ENCODE data around the gene DPEP1. TPM values are rescaled to one million over a fixed set of nuclear protein-coding genes. Genes with fewer than 3 reads are reported as not detected.

DPEP1 gene
- total RNA-seq (10 to 100 TPM in 1 of 7 donors, 1 to 10 TPM in 5, under 1 TPM in 1; 0.57 to 39.5 (median 4.0) TPM), polyA plus RNA-seq (1 to 10 TPM in 1 of 3 donors, under 1 TPM in 2; 0.33 to 2.0 (median 0.83) TPM)
- long read RNA-seq, donor 1: 0 reads
- long read RNA-seq, donor 2, partial matches to known transcripts: 19 of 33 reads
- long read RNA-seq, donor 2, other reads (novel, unspliced or antisense): 12 of 33 reads

- 43 to 63% (median 56%) methylated on average over 13 to 19 of the region's 19 CpGs for WGBS, 5 donors
Measured at GRCh38 chr16:89613231-89613953, at the start of gene DPEP1. DPEP1 (plus strand) TSS chr16:89613642; CDS start chr16:89630411, 16,769 bp downstream.

DNA sequence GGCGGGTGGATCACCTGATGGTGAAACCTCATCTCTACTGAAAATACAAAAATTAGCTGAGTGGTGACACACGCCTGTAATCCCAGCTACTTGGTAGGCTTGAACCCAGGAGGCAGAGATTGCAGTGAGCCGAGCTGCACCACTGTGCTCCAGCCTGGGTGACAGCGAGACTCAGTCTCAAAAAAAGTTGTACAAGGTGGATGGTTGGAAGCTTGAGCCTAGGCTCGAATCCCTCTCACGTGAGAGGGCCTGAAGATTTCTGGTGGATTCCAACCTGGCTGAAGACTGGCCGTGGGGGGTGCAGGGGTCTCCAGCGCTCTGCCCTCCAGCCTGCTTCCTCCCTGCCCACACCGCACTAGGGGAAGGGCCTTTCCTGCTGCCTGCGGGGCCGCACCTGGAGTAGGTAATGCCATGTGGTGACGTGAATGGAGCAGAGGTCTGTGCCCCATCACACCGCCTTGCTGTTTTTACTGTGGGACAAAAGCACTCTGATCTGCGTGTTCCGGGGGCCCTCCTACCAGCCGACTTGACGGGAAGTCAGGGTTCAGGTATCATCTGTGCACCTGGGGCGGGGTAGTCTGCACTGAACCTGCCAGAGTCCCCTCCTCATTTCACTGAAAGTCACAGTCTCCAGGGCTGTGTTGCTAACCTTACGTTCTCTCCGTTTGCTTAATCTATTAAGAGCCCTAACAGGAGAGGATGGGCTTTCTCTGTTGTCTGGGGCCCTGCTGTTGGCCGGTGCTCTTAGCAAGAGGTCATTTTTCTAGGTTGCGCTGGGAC, 48.8 kb upstream of the DPEP1 start:
- Histone ChIP-seq H3K27ac (no peak overlapping the region), H3K36me3 (peaks cover 0 to 43% (median 36%) of the 10 kb centered on the region in 6 donors), H3K27me3 (replicated peaks in 1 of 7) (peaks cover 0 to 12% (median 0%) of the 10 kb centered on the region in 7 donors), H3K4me3 (no peak overlapping the region), H3K4me1 (peaks cover 27 to 64% (median 57%) of the 10 kb centered on the region in 6 donors), H3K9me3 (no peaks in the 10 kb centered on the region)
- intact Hi-C loops (cut with DNase I; ENCODE audit: low total_unique reads): no loop called here
- WGBS, 5 donors: 63 to 84% (median 71%) methylated on average over 21 to 22 of the region's 22 CpGs
- TF ChIP-seq POLR2AphosphoS5 (IDR thresholded peaks at IDR 0.05) (peak; percentile 59 to 67 (median 60)), CTCF (IDR thresholded peaks at IDR 0.05 in 8 of 11, conservative IDR thresholded peaks at IDR 0.05 in 3 of 11) (no peak)
- DNase-seq: no peak

More at GRCh38 chr16:89613231-89613953, at the start of gene DPEP1:
- Histone ChIP-seq H3K36me3 (no peaks in the 10 kb centered on the region), H3K4me3 (no peak within 1 kb of the TSS), H3K9me3 (peaks cover 0 to 4% (median 0%) of the 10 kb centered on the region in 8 donors), H3K27me3 (replicated peaks in 1 of 7) (peaks cover 0 to 12% (median 0%) of the 10 kb centered on the region in 7 donors), H3K4me1 (peaks cover 0 to 29% (median 13%) of the 10 kb centered on the region in 6 donors), H3K27ac (no peak within 1 kb of the TSS)
- DNase-seq: no peak
- peak in 1 of 3 donors; percentile 47 for TF ChIP-seq POLR2AphosphoS5 (IDR thresholded peaks at IDR 0.05)
- TF ChIP-seq POLR2A (IDR thresholded peaks at IDR 0.05): no peak
- intact Hi-C loops (cut with DNase I; ENCODE audit: low total_unique reads): no loop called here

- peaks cover 0 to 43% (median 36%) of the 10 kb centered on the region in 6 donors for H3K36me3 ChIP-seq
- no peak for DNase-seq
- WGBS, 5 donors: 31 to 86% (median 36%) methylated on average over 1 to 3 of the region's 3 CpGs
- H3K4me3 ChIP-seq: peak overlapping the region in 1 of 8 donors; percentile 52
- peaks cover 0 to 17% (median 3%) of the 10 kb centered on the region in 7 donors for H3K27me3 ChIP-seq (replicated peaks in 1 of 7)
- H3K27ac ChIP-seq: peak overlapping the region in 2 of 8 donors; percentile 5 to 19
- no peak for TF ChIP-seq POLR2A (IDR thresholded peaks at IDR 0.05)
- no peak for TF ChIP-seq CTCF (IDR thresholded peaks at IDR 0.05 in 8 of 11, conservative IDR thresholded peaks at IDR 0.05 in 3 of 11)
- no peak for TF ChIP-seq POLR2AphosphoS5 (IDR thresholded peaks at IDR 0.05)
- H3K9me3 ChIP-seq: no peaks in the 10 kb centered on the region
- peaks cover 27 to 60% (median 55%) of the 10 kb centered on the region in 6 donors for H3K4me1 ChIP-seq
- intact Hi-C loops (cut with DNase I; ENCODE audit: low total_unique reads): no loop called here
Measured at GRCh38 chr16:89565256-89565505, 48.3 kb upstream of the DPEP1 start.

DNA sequence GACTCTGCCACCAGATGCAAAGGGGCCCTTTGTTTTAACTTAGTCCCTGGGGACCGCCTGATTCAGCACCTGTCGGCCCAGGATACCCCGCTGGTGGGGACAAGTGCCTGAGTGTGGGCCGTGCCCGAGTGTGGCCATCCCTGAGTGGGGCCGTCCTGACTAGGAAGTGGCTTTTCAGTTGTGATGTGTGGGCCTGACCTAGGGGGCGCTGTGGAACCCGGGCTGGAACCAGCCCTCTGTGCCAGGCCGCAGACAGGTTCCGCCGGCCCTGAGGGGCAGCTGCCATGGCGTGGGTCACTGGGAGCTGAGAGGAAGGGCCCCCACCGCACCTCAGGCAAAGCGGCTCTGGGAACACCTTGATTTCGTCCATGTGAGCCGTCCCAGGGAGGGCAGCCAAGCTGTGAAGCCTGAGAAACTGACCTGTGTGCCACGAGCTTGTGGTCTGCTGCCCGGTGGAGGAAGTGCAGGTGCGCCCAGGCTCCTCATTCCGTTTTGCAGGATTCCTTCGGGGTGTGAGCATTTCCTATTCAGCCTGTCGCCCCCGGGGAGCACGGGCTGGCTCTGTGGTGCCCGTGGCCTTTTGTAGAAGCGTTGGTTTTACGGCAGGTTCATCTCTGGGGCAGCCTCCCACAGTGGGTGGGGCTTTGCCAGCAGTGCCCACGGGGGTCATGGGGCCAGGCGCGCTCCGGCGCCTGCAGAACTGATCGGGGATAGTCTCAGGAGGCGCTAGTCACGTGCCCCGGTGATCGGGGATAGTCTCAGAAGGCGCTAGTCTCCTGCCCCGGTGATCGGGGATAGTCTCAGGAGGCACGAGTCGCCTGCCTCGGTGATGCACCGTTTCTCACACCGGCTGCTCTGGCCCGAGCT, 47.7 kb upstream of the DPEP1 start:
- peaks cover 0 to 43% (median 36%) of the 10 kb centered on the region in 6 donors for H3K36me3 ChIP-seq
- intact Hi-C loops (cut with DNase I; ENCODE audit: low total_unique reads): no loop called here
- peaks cover 27 to 60% (median 55%) of the 10 kb centered on the region in 6 donors for H3K4me1 ChIP-seq
- TF ChIP-seq POLR2AphosphoS5 (IDR thresholded peaks at IDR 0.05): peak; percentile 60 to 85 (median 77)
- TF ChIP-seq CTCF (IDR thresholded peaks at IDR 0.05 in 8 of 11, conservative IDR thresholded peaks at IDR 0.05 in 3 of 11): peak in 8 of 11 experiments; percentile 15 to 54 (median 50)
- TF ChIP-seq POLR2A (IDR thresholded peaks at IDR 0.05): no peak
- DNase-seq: peak; percentile 85
- H3K4me3 ChIP-seq: peak overlapping the region in 3 of 8 donors; percentile 11 to 52 (median 24)
- no peaks in the 10 kb centered on the region for H3K9me3 ChIP-seq
- 3 to 8% (median 5%) methylated on average over 35 to 46 of the region's 46 CpGs for WGBS, 5 donors
- peak overlapping the region in 3 of 8 donors; percentile 5 to 59 (median 19) for H3K27ac ChIP-seq
- H3K27me3 ChIP-seq (replicated peaks in 1 of 7): peaks cover 0 to 21% (median 3%) of the 10 kb centered on the region in 7 donors

All from spleen (tissue), 13 donors.